HuH-7 (cell line): Measurements from ENCODE around the gene CD58.

Source experiments
- DNase-seq: peaks from one replicate; pipeline ENCODE4 v3.0.0; 2011; ENCODE audit warnings: low spot score

Gene CD58

GRCh38 chr1:116493036-116493435, 77.8 kb downstream of the CD58 start:
- DNase-seq: no peak

- no peak for DNase-seq
These were observed 78.4 kb downstream of the CD58 start for GRCh38 chr1:116492358-116492811.

GRCh38 chr1:116491700-116492357, 79.0 kb downstream of the CD58 start:
- no peak for DNase-seq

- no peak for DNase-seq
These were observed 80.2 kb downstream of the CD58 start for GRCh38 chr1:116490588-116490987.

GRCh38 chr1:116489231-116489697, 81.6 kb downstream of the CD58 start:
- DNase-seq: no peak

- no peak for DNase-seq
These were observed 82.8 kb downstream of the CD58 start for GRCh38 chr1:116488071-116488470.

- no peak for DNase-seq
These were observed 83.2 kb downstream of the CD58 start for GRCh38 chr1:116487583-116487982.

- DNase-seq: no peak
These were observed 83.8 kb downstream of the CD58 start for GRCh38 chr1:116487031-116487430.

GRCh38 chr1:116486424-116486823, 84.4 kb downstream of the CD58 start:
- no peak for DNase-seq

GRCh38 chr1:116485976-116486375, 84.8 kb downstream of the CD58 start:
- DNase-seq: no peak

- peak; percentile 83 for DNase-seq
These were observed 85.6 kb downstream of the CD58 start for GRCh38 chr1:116485071-116485735.

- DNase-seq: no peak
These were observed 87.1 kb downstream of the CD58 start for GRCh38 chr1:116483481-116484309.

- no peak for DNase-seq
These were observed 88.3 kb downstream of the CD58 start for GRCh38 chr1:116482490-116482889.

GRCh38 chr1:116481934-116482333, 88.9 kb downstream of the CD58 start:
- no peak for DNase-seq

GRCh38 chr1:116478621-116479020, 92.2 kb downstream of the CD58 start:
- no peak for DNase-seq

- DNase-seq: no peak
These were observed 93.4 kb downstream of the CD58 start for GRCh38 chr1:116477429-116477828.

- DNase-seq: no peak
These were observed 94.5 kb downstream of the CD58 start for GRCh38 chr1:116476321-116476720.

- no peak for DNase-seq
These were observed 95.0 kb downstream of the CD58 start for GRCh38 chr1:116475850-116476218.

- peak; percentile 66 for DNase-seq
These were observed 95.6 kb downstream of the CD58 start for GRCh38 chr1:116474921-116475849.

- DNase-seq: no peak
These were observed 98.3 kb downstream of the CD58 start for GRCh38 chr1:116472431-116472961.

GRCh38 chr1:116471241-116471640, 99.6 kb downstream of the CD58 start:
- DNase-seq: no peak
